Activated CD8-positive, alpha-beta memory T cell treated with anti-CD3 and anti-CD28 coated beads for 24 hours (primary cell): ENCODE data around the gene RNASE8.
"Not testable (repeated sequence)": the region's sequence is repeated elsewhere in the genome, so short reads cannot be mapped to it uniquely, and the experiment has no call there.

ENCODE experiments used
- DNase-seq: peaks from one replicate; pipeline ENCODE4 v3.0.0-alpha.2; 2020

The RNASE8 gene

GRCh38 chr14:21030531-21030930 lies 27.1 kb upstream of the RNASE8 start:
- DNase-seq = no peak

DNA sequence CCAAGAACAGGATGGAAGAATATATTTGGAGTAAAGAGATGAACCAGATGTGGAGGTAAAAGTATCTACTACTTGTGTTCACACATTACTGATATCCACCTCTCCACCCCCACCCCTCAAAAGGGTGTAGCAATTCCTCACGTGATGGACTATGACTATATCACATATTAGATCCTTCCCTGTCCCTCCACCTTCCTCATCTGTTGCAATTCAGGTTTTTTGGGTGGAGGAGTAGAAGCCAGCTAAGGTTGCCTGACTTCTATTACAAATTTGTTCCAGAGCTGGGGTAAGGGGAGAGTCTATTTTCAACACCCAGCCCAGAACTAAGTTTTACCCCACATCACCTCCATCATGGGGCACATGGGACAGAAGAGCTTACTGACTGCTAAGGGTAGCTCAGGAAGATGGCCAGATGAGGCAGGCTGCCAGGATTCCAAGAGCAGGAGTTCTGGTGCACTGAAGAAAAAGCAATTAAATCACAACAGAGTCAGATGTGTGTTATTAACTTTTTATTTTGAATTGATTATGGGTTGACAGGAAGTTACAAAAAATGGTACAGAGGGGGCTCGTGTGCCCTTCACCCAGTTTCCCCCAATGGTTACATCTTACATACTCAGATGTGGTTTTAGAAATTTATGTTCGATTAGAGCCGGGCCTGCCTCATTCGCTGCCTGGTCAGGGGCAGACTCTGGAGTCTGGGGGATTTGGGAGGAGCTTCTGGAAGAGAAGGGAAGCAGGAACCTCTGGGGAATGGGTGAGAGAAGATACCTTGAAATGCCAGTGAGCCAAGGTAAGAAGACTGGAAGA lies 25.1 kb upstream of the RNASE8 start:
- DNase-seq = no peak

GRCh38 chr14:21033133-21033698 lies 24.4 kb upstream of the RNASE8 start:
- no peak for DNase-seq

GRCh38 chr14:21034707-21035106 lies 22.9 kb upstream of the RNASE8 start, which contains the start of gene RNASE13:
Gene RNASE13 (minus strand): TSS chr14:21034807. CDS start chr14:21034288, 519 bp downstream.
- no peak for DNase-seq

DNA sequence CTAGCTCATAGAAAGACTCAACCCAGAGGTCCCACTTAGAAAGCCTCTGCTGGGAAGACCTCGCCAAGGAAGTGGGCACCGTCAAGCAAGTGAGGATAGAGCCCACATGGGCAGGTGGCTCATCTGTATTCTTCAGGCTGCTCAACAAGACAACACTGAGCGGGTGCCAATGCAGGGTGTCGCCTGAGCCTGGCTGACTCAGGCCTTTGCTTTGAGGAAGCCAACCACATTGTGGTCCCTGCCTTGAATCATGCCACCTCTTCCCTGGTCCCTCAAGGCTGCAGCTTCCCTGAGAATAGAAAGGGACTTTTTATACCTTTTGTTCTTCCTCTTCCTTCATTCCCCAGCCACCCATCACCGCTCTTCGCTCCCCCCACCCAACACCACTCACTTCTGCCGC lies 20.9 kb upstream of the RNASE8 start:
- DNase-seq = no peak

- DNase-seq = no peak
These were observed 20.5 kb upstream of the RNASE8 start for GRCh38 chr14:21037156-21037555.

GRCh38 chr14:21038441-21039422 lies 18.9 kb upstream of the RNASE8 start:
- DNase-seq = no peak

- no peak for DNase-seq
These were observed 17.8 kb upstream of the RNASE8 start for GRCh38 chr14:21039585-21040369.

DNA sequence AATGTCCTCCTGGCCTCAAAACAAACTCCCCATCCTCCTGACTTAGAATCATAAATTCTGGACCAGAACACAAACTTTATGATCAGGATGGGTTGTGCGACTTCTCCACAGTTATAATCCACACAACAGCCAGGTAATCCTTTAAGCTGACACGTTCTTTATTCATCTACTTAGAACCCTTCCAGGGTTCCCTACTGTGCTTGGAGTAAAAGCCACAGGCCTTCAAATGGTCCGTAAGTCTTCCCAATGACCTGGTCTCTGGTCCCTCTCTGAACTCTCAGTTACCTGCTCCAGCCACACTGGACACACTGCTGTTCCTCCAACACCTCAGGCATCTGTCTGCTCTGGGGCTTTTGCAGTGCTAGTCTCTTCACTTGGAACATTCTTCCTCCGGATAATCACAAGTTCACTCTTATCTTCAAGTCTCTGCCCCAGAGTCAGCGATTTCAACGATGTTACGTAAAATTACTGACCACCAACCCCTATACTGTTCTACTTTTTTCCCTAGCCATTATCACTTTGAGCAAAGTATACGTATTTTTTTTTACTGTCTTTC lies 17.2 kb upstream of the RNASE8 start:
- DNase-seq = no peak

DNA sequence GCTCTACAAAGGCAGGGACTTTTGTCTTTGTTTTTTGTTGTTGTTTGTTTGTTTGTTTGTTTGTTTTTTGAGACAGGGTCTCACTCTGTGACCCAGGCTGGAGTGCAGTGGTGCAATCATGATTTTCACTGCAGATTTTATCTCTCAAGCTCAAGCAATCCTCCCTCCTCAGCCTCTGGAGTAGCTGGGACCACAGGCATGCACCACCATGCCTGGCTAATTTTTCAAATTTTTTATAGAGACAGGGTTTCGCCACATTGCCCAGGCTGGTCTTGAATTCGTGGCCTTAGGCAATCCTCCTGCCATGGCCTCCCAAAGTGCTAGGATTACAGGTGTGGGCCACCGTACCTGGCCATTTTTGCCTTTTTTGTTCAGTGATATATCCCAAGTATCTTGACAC lies 16.7 kb upstream of the RNASE8 start:
- not testable (repeated sequence) for DNase-seq

- DNase-seq = no peak
These were observed 15.8 kb upstream of the RNASE8 start, which contains the start of gene RNASE7 for GRCh38 chr14:21041676-21042433. Gene RNASE7 (plus strand): TSS chr14:21042362. CDS start chr14:21042993, 631 bp downstream.

DNA sequence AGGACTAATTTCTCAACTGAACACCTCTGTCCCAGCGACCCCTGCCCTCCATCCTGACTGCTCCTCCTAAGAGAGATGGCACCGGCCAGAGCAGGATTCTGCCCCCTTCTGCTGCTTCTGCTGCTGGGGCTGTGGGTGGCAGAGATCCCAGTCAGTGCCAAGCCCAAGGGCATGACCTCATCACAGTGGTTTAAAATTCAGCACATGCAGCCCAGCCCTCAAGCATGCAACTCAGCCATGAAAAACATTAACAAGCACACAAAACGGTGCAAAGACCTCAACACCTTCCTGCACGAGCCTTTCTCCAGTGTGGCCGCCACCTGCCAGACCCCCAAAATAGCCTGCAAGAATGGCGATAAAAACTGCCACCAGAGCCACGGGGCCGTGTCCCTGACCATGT lies 14.7 kb upstream of the RNASE8 start:
- DNase-seq = no peak

GRCh38 chr14:21043387-21043973 lies 14.1 kb upstream of the RNASE8 start:
- no peak for DNase-seq

DNA sequence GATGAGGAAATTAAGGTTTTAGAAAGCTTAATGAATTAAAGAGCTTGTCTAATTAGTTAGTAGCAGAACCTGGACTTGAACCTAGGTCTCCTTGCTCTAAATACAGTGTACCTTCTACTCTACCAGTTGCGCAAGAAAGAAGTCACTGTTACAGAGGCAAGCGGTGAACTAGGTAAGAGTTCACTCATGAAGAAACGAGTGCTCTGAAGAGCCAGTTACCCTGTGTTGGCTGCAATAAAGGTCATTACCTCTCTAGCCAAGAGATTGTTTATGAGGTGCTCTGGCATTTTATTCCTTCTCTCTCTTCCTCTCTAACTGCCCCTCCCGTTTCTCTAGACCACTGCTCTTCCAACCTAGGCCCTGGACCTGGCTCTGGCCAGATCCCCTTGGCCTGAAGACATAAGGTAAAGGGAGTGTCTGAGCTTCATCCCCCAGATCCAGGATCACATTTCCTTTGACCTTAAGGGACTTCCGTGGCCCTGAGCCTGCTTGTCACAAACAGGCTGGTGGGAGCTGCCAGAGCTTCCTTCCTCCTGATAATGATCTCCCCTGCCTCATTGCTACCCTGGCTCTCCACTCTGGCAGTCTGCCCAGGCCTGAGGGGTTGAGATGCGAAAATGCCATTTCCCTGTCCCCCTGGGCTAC lies 13.5 kb upstream of the RNASE8 start:
- no peak for DNase-seq

DNA sequence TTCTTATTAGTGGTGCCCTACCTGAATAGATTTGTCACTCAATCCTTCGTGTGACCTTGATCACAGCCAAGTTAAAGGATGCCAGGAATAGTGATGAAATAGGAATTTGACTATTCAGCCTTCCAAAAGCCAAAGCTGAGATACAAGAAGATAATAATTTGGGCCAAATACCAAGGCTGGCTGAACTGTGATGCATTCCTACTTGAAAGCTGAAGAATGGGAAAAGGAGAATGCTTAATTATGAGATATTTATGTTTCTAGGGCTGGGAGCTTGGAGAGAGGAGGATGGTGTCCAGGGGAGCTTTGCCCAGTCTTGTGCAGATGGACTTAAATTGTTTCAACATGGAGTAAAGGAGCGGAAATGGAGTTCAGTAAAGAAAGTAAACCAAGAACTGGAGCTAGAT lies 10.2 kb upstream of the RNASE8 start:
- no peak for DNase-seq

GRCh38 chr14:21048638-21049037 lies 9.0 kb upstream of the RNASE8 start:
- DNase-seq = no peak

- no peak for DNase-seq
These were observed 8.3 kb upstream of the RNASE8 start for GRCh38 chr14:21049271-21049673.

DNA sequence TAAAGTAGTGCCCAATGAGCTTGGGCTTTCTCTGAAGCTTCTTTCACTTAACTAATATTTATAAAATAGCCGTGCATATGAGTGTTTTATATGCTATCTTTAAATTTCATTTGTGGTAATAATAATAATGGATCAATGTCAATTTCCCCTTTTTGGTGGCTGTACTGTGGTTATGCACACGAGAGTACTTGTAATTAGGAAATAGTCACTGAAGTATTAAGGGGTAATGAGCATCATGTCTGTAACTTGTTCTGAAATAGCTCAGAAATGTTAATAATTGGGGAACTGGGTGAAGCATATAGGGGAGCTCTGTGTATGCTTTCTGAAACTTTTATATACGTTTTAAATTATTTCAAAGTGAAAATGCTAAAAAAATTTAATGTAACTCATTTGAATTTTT lies 7.0 kb upstream of the RNASE8 start:
- DNase-seq = no peak

DNA sequence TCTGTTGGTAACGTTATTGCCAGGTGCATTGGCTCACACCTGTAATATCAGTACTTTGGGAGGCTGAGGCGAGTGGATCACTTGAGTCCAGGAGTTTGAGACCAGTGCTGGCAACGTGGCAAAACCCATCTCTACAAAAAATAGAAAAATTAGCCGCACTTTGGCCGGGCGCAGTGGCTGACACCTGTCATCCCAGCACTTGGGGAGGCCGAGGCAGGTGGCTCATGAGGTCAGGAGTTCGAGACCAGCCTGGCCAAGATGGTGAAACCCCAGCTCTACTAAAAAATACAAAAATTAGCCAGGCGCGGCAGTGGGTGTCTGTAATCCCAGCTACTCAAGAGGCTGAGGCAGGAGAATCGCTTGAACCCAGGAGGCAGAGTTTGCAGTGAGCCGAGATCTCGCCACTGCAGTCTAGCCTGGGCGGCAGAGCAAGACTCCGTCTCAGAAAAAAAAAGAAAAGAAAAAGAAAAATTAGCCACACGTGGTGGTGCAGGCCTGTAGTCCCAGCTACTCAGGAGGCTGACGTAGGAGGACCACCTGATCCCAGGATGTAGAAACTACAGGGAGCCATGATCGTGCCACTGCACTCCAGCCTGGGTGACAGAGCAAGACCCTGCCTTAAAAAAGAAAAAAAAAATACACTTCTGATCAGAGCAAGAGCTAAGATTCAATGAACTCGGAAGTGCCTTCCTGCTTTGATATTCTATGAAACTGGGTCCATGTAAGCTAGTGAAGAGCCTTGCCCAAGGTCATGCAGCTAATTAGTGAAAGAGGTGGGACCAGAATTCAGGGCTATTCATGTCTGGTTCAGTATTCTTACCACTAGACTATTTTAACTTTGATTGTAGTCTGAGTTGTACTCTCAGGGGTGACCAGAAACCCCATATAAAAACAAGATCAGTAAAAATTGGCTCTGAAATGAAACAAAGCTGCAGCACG lies 4.2 kb upstream of the RNASE8 start:
- DNase-seq = no peak
